ENCODE data around the gene RNF213.

Gene RNF213

DNA sequence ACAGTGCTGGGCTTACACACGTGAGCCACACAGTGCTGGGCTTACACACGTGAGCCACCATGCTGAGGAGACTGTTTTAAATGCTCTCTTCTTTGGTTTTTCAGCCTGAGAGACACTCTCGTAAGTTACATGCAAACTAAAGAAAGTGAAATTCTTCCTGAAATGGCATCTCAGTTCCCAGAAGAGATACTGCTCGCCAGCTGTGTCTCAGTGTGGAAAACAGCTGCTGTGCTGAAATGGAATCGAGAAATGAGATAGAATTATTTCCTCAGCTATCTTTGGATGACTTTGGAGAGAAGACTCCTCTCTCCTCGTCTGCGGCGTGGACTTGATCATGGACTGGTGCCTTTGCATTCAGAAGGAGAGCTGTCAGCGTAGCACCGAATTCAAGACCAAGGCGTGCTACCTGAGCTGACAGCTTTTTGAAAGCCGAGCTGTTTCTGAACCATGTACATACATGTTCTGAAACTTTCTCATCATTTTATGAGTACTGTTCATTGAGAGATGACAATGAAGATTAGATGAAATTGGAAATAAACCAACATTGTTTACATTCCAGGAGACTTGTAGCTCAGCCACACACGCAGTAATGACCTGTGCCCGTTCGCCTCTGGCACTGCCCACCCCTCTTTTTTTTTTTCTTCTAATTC lies 132.7 kb downstream of the RNF213 start:
- Histone ChIP-seq H3K9me3 (ENCODE audit: insufficient read depth, low read length) (no peaks in the 10 kb centered on the region), H3K36me3 (replicated peaks; ENCODE audit: low read depth, low read length) (peaks cover 68% of the 10 kb centered on the region), H3K4me1 (ENCODE audit: low read length) (peaks cover 28% of the 10 kb centered on the region), H3K9ac (ENCODE audit: low read length) (no peak overlapping the region), H3K4me3 (ENCODE audit: low read length) (no peak overlapping the region), H2AFZ (ENCODE audit: low read depth, low read length) (no peak overlapping the region), H3K27ac (ENCODE audit: low read length) (peak overlapping the region; percentile 48), H3K27me3 (ENCODE audit: low read depth, low read length) (no peaks in the 10 kb centered on the region), H3K4me2 (ENCODE audit: low read length) (no peak overlapping the region), H4K20me1 (ENCODE audit: insufficient read depth, low read length) (peaks cover 7% of the 10 kb centered on the region), H3K79me2 (ENCODE audit: low read length) (no peaks in the 10 kb centered on the region; the same call in 1 of the 2 replicates)
- TF ChIP-seq, protein P1, sequence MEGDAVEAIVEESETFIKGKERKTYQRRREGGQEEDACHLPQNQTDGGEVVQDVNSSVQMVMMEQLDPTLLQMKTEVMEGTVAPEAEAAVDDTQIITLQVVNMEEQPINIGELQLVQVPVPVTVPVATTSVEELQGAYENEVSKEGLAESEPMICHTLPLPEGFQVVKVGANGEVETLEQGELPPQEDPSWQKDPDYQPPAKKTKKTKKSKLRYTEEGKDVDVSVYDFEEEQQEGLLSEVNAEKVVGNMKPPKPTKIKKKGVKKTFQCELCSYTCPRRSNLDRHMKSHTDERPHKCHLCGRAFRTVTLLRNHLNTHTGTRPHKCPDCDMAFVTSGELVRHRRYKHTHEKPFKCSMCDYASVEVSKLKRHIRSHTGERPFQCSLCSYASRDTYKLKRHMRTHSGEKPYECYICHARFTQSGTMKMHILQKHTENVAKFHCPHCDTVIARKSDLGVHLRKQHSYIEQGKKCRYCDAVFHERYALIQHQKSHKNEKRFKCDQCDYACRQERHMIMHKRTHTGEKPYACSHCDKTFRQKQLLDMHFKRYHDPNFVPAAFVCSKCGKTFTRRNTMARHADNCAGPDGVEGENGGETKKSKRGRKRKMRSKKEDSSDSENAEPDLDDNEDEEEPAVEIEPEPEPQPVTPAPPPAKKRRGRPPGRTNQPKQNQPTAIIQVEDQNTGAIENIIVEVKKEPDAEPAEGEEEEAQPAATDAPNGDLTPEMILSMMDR (IDR thresholded peaks at IDR 0.05; ENCODE audit: low read depth, low read length): no peak
- TF ChIP-seq EZH2phosphoT487 (IDR thresholded peaks at IDR 0.05; ENCODE audit: low read depth): no peak

DNA sequence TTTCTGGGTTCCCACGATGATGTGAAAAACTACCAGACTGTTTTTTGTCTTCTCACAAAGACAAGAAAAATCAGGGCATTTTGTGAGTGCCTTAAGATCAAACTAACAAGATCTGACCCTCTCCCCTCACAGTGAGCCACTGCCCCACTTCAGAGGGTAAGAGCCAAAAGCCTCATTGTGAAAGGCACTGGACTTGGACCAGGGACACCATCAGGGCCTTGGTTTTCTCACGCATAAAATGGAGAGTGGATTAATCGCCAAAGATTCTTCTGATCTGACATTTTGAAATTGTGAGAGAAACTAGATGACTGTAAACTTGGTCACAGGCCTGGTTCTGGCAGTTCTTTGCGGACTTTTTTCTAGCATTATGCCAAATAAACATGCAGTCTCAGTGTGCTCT lies 133.3 kb downstream of the RNF213 start:
- Histone ChIP-seq H3K4me1 (ENCODE audit: low read length) (peaks cover 28% of the 10 kb centered on the region), H2AFZ (ENCODE audit: low read depth, low read length) (no peak overlapping the region), H3K9ac (ENCODE audit: low read length) (no peak overlapping the region), H3K79me2 (ENCODE audit: low read length) (no peaks in the 10 kb centered on the region; the same call in 1 of the 2 replicates), H3K4me3 (ENCODE audit: low read length) (no peak overlapping the region), H3K4me2 (ENCODE audit: low read length) (no peak overlapping the region), H3K36me3 (replicated peaks; ENCODE audit: low read depth, low read length) (peaks cover 62% of the 10 kb centered on the region), H3K27ac (ENCODE audit: low read length) (peak overlapping the region; percentile 48), H3K9me3 (ENCODE audit: insufficient read depth, low read length) (no peaks in the 10 kb centered on the region), H3K27me3 (ENCODE audit: low read depth, low read length) (no peaks in the 10 kb centered on the region), H4K20me1 (ENCODE audit: insufficient read depth, low read length) (peaks cover 7% of the 10 kb centered on the region)
- TF ChIP-seq EZH2phosphoT487 (IDR thresholded peaks at IDR 0.05; ENCODE audit: low read depth): no peak
- TF ChIP-seq, protein P1 (IDR thresholded peaks at IDR 0.05; ENCODE audit: low read depth, low read length): no peak

DNA sequence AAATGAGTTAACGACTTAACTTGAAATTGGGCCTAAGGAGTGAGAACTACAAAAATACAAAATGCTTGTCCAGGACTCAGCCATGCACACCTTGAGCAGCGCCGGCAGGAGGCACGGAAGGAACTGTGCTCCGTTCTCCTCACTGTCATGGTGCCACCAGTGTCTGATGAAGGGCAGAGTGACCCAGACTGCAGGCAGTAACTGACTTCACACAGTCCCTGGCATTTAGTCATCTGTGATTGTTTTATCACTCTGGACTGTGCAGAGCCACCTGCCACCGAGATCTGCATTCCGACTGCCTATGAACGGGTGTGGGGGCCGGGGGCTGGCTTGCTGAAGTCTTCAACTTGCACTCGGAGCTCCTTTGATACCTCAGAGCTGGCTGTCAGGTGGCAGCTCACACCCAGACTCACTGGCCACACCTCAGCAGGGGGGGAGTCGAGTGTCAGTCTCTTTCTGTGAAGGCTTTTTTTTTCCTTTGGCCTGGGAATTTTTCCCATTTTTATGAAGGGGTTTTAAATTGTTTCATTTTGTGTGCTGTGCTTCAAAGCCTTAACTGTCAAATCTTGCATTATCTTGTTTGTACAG lies 134.1 kb downstream of the RNF213 start:
- no peaks in the 10 kb centered on the region for H3K9me3 ChIP-seq (ENCODE audit: insufficient read depth, low read length)
- peaks cover 54% of the 10 kb centered on the region for H3K36me3 ChIP-seq (replicated peaks; ENCODE audit: low read depth, low read length)
- no peak overlapping the region for H2AFZ ChIP-seq (ENCODE audit: low read depth, low read length)
- H3K4me2 ChIP-seq (ENCODE audit: low read length): no peak overlapping the region
- TF ChIP-seq, protein P1 (IDR thresholded peaks at IDR 0.05; ENCODE audit: low read depth, low read length): no peak
- TF ChIP-seq EZH2phosphoT487 (IDR thresholded peaks at IDR 0.05; ENCODE audit: low read depth): no peak
- no peak overlapping the region for H3K9ac ChIP-seq (ENCODE audit: low read length)
- peaks cover 7% of the 10 kb centered on the region; the same call in 1 of the 2 replicates for H4K20me1 ChIP-seq (ENCODE audit: insufficient read depth, low read length)
- no peak overlapping the region for H3K27ac ChIP-seq (ENCODE audit: low read length)
- H3K4me3 ChIP-seq (ENCODE audit: low read length): no peak overlapping the region
- H3K4me1 ChIP-seq (ENCODE audit: low read length): peaks cover 28% of the 10 kb centered on the region
- no peaks in the 10 kb centered on the region; the same call in 1 of the 2 replicates for H3K79me2 ChIP-seq (ENCODE audit: low read length)
- H3K27me3 ChIP-seq (ENCODE audit: low read depth, low read length): no peaks in the 10 kb centered on the region

DNA sequence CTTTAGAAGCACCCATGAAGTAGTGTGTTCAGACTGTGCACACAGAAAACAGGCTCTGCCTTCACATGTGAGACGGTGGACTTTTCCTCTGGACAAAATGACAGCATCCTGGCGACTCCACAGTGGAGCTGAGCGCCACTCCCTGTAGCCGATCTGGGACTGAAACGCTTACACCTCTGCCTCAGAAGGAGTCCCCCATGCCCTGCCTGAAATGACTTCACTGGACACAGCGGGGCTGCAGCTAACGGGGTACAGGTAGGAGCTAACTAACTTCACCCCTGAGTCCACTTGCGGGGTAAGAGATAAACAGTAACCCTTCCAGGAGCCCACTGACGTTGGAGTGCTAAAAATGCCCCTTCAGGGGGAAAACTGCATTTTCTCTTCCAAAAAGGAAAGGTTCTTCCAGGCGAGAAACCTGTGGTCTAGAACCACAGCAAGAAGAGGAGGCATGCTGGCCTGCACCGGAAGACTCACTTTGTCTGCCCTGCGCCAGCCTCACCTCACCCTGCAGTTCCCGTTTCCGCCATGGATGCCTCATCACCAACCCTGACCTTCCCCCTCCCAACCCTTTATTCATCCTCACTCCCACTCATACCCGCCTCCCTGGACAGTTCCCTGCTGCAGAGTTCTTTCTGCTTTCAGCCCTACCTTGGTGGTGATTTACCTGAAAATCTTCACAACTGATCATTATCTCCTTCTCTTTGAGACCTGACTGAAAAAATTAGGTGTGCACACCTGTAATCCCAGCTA lies 134.9 kb downstream of the RNF213 start:
- Histone ChIP-seq H4K20me1 (ENCODE audit: insufficient read depth, low read length) (peaks cover 7% of the 10 kb centered on the region; the same call in 1 of the 2 replicates), H3K79me2 (ENCODE audit: low read length) (no peaks in the 10 kb centered on the region; the same call in 1 of the 2 replicates), H3K9ac (ENCODE audit: low read length) (no peak overlapping the region), H2AFZ (ENCODE audit: low read depth, low read length) (no peak overlapping the region), H3K36me3 (replicated peaks; ENCODE audit: low read depth, low read length) (peaks cover 49% of the 10 kb centered on the region), H3K27ac (ENCODE audit: low read length) (0 out of 2 replicates have a peak overlapping the region, but pooled peaks have one; percentile 88), H3K4me2 (ENCODE audit: low read length) (no peak overlapping the region), H3K27me3 (ENCODE audit: low read depth, low read length) (no peaks in the 10 kb centered on the region), H3K4me1 (ENCODE audit: low read length) (peaks cover 28% of the 10 kb centered on the region), H3K4me3 (ENCODE audit: low read length) (no peak overlapping the region), H3K9me3 (ENCODE audit: insufficient read depth, low read length) (no peaks in the 10 kb centered on the region)
- TF ChIP-seq, protein P1 (IDR thresholded peaks at IDR 0.05; ENCODE audit: low read depth, low read length): no peak
- TF ChIP-seq EZH2phosphoT487 (IDR thresholded peaks at IDR 0.05; ENCODE audit: low read depth): no peak

Data from OCI-LY3 (cell line).